OCI-LY7 (cell line): ENCODE results near the gene CIAO3. TPM values are rescaled to one million over a fixed set of nuclear protein-coding genes. Genes with fewer than 3 reads are reported as not detected.

Experiments
- BruUV-seq: library from RNA; stranded (reverse); fragments of 400-500 nt; replicated peaks from 2 replicates; lab custom pipeline; 2021; lab: Mats Ljungman, UMichigan
- CTCF ChIA-PET: fragments of 300-600 bp; sonication (Branson Sonifier 250); formaldehyde crosslinking; loops from one replicate; lab custom pipeline; 2022; ENCODE audit warnings: antibody characterized with exemption; ENCODE audit not compliant: unreplicated experiment; lab: Charles Lee
- POLR2A ChIA-PET: fragments of 300-600 bp; sonication (Branson Sonifier 250); formaldehyde crosslinking; loops from one replicate; lab custom pipeline; 2022; ENCODE audit warnings: antibody characterized with exemption; lab: Charles Lee
- DNase-seq: peaks from one replicate; pipeline ENCODE4 v3.0.0-alpha.2; 2015; ENCODE audit warnings: low spot score
- H2AFZ ChIP-seq: fragments of 200-600 bp; sonication (generic), shearing (Covaris generic); 2 replicates; pipeline ENCODE4 v1.6.1; 2014; ENCODE audit warnings: mild to moderate bottlenecking, antibody characterized with exemption, low read length, moderate library complexity
- H3K27ac ChIP-seq: fragments of 200-600 bp; sonication (generic); 2 replicates; pipeline ENCODE4 v1.5.1; 2014; ENCODE audit warnings: mixed run types, low read depth, mild to moderate bottlenecking, moderate library complexity, low read length, inconsistent platforms; ENCODE audit not compliant: poor library complexity, severe bottlenecking
- H3K36me3 ChIP-seq: fragments of 200-600 bp; sonication (generic); 2 replicates; pipeline ENCODE4 v1.6.1; 2014; ENCODE audit warnings: mild to moderate bottlenecking, antibody characterized with exemption, low read length, moderate library complexity, mixed read lengths; ENCODE audit not compliant: insufficient read depth
- H3K4me1 ChIP-seq: fragments of 200-600 bp; sonication (generic); 2 replicates; pipeline ENCODE4 v1.5.1; 2014; ENCODE audit warnings: mild to moderate bottlenecking, low read length; ENCODE audit not compliant: insufficient read depth, poor library complexity, severe bottlenecking
- H3K4me2 ChIP-seq: fragments of 200-600 bp; sonication (generic); 2 replicates; pipeline ENCODE4 v1.6.1; 2014; ENCODE audit warnings: mild to moderate bottlenecking, low read length
- H3K4me3 ChIP-seq: fragments of 200-600 bp; sonication (generic); 2 replicates; pipeline ENCODE4 v1.5.1; 2014; ENCODE audit warnings: mild to moderate bottlenecking, low read depth, low read length; ENCODE audit not compliant: poor library complexity, severe bottlenecking
- H3K79me2 ChIP-seq: fragments of 200-600 bp; sonication (generic); 2 replicates; pipeline ENCODE4 v1.6.1; 2016; ENCODE audit warnings: low read depth, mild to moderate bottlenecking, low read length, moderate library complexity, mixed read lengths; ENCODE audit not compliant: insufficient read depth
- H3K9me2 ChIP-seq: fragments of 200-600 bp; sonication (generic); 2 replicates; pipeline ENCODE4 v1.6.1; 2016; ENCODE audit warnings: mild to moderate bottlenecking, low read length, mixed read lengths; ENCODE audit not compliant: insufficient read depth
- H3K9me3 ChIP-seq: fragments of 200-600 bp; sonication (generic); 2 replicates; pipeline ENCODE4 v1.6.1; 2014; ENCODE audit warnings: mild to moderate bottlenecking, mixed run types, low read length, mixed read lengths
- H4K20me1 ChIP-seq: fragments of 200-600 bp; sonication (generic); 2 replicates; pipeline ENCODE4 v1.6.1; 2014; ENCODE audit warnings: mild to moderate bottlenecking, antibody characterized with exemption, low read length, moderate library complexity, mixed read lengths; ENCODE audit not compliant: insufficient read depth
- CTCF ChIP-seq: fragments of 200-600 bp; sonication (generic); conservative IDR thresholded peaks from 2 replicates; pipeline ENCODE4 v1.5.1; 2014; ENCODE audit warnings: mild to moderate bottlenecking, antibody characterized with exemption, low read length, moderate library complexity, mixed read lengths
- EZH2phosphoT487 ChIP-seq: fragments of 200-600 bp; sonication (generic); IDR thresholded peaks from 2 replicates; pipeline ENCODE4 v1.6.1; 2018; ENCODE audit warnings: low read depth, borderline replicate concordance, mild to moderate bottlenecking, mixed run types, antibody characterized with exemption, low read length, moderate library complexity, mixed read lengths
- intact Hi-C: fragments of 100-400 bp; cut with micrococcal nuclease; formaldehyde crosslinking; loops from one replicate; pipeline ENCODE4 v1.10.0; 2022; ENCODE audit not compliant: unreplicated experiment
- total RNA-seq, 2 experiments: library from RNA; depleted of rRNA in 1 of 2; stranded (reverse); fragments of >200 nt in 1 of 2; shearing (Covaris generic) in 1 of 2; gene quantifications; 2 replicates each; pipeline ENCODE4 v1.2.3, GENCODE V29; 2014 to 2022

CIAO3 gene
- total RNA-seq, 2 experiments from 2014 or later: 156 to 169 TPM

GRCh38 chr16:724188-725040, 16.4 kb downstream of the CIAO3 start:
- DNase-seq: no peak
- no peak overlapping the region for H3K27ac ChIP-seq

GRCh38 chr16:723695-724094, 17.1 kb downstream of the CIAO3 start:
- no peak overlapping the region for H3K4me3 ChIP-seq
- peak overlapping the region; percentile 27 for H3K4me2 ChIP-seq
- H3K9me3 ChIP-seq: no peaks in the 10 kb centered on the region
- no peak for TF ChIP-seq CTCF
- TF ChIP-seq EZH2phosphoT487: no peak
- H3K9me2 ChIP-seq: no peaks in the 10 kb centered on the region
- H2AFZ ChIP-seq: no peak overlapping the region
- CTCF ChIA-PET: no interaction called here
- no peak overlapping the region for H3K27ac ChIP-seq
- no peak for DNase-seq
- intact Hi-C loops: loop anchor here (5.0 kb wide), 1 partner anchor 41 kb away; the partner anchor contains the start of genes JMJD8 and STUB1
- 0 out of 2 replicates have a peak, but pooled peaks cover 10% of the 10 kb centered on the region for H3K36me3 ChIP-seq
- H3K4me1 ChIP-seq: peaks cover 63% of the 10 kb centered on the region
- H3K79me2 ChIP-seq: no peaks in the 10 kb centered on the region
- no TSS peak for BruUV-seq
- H4K20me1 ChIP-seq: no peaks in the 10 kb centered on the region
- POLR2A ChIA-PET: no interaction called here

More at GRCh38 chr16:724188-725040, 16.4 kb downstream of the CIAO3 start:
- no peaks in the 10 kb centered on the region for H4K20me1 ChIP-seq
- BruUV-seq: no TSS peak
- peak overlapping the region; percentile 27 for H3K4me2 ChIP-seq
- CTCF ChIA-PET: no interaction called here
- H3K4me1 ChIP-seq: peaks cover 56% of the 10 kb centered on the region
- H2AFZ ChIP-seq: no peak overlapping the region
- intact Hi-C loops: loop anchor here (5.0 kb wide), 1 partner anchor 42 kb away; the partner anchor contains the start of genes JMJD8 and STUB1
- no peaks in the 10 kb centered on the region for H3K79me2 ChIP-seq
- no peaks in the 10 kb centered on the region for H3K9me2 ChIP-seq
- H3K4me3 ChIP-seq: no peak overlapping the region
- POLR2A ChIA-PET: interaction anchor here (1.7 kb wide), 1 partner anchor 12 kb away, joined by 6 read pairs; no protein-coding TSS in a partner anchor
- H3K36me3 ChIP-seq: peaks cover 13% of the 10 kb centered on the region; the same call in 1 of the 2 replicates
- TF ChIP-seq EZH2phosphoT487 (no peak), CTCF (no peak)
- no peaks in the 10 kb centered on the region for H3K9me3 ChIP-seq
